B cell (primary cell): ENCODE results near the gene FALEC. TPM values are rescaled to one million over a fixed set of nuclear protein-coding genes. Genes with fewer than 3 reads are reported as not detected.
A peak's percentile ranks its signal among the peaks of the same experiment; 100 is the strongest.

Experiments used
- ATAC-seq: fragments of 200-7000 bp; cut with Tn5 transposase; one replicate; pipeline ENCODE4 v1.10.0; 2021; ENCODE audit warnings: low read depth, mild to moderate bottlenecking, moderate number of reproducible peaks, moderate library complexity
- CTCF ChIA-PET: fragments of 350-600 bp; sonication (Branson Sonifier 250); formaldehyde crosslinking; loops from one replicate; lab custom pipeline; 2021; ENCODE audit warnings: antibody characterized with exemption, inconsistent platforms; lab: Charles Lee
- POLR2A ChIA-PET: fragments of 350-600 bp; sonication (Branson Sonifier 250); formaldehyde crosslinking; loops from one replicate; lab custom pipeline; 2021; ENCODE audit warnings: antibody characterized with exemption; lab: Charles Lee
- DNase-seq: peaks from one replicate; pipeline ENCODE4 v3.0.0; 2013
- H2AFZ ChIP-seq: 2 replicates; pipeline ENCODE4 v1.6.1; 2012; ENCODE audit warnings: mild to moderate bottlenecking, low read depth, low read length; ENCODE audit not compliant: insufficient read depth, poor library complexity, severe bottlenecking
- H3K27ac ChIP-seq, 2 donors: 1 replicate in 1 of 2; 2 replicates in 1 of 2; pipeline ENCODE4 v1.5.1; 2012 to 2013; ENCODE audit warnings: low read length in 2 of 2, mild to moderate bottlenecking in 2 of 2, moderate library complexity in 1 of 2
- H3K27me3 ChIP-seq, 4 experiments: fragments of 200-600 bp in 1 of 4; sonication (generic) in 1 of 4; replicated peaks in 1 of 4; 1 replicate in 2 of 4; 2 replicates in 2 of 4; pipeline versions ENCODE4 v1.6.1 to v1.7.0; 2013 to 2016; ENCODE audit warnings: low read length in 3 of 4, mild to moderate bottlenecking in 2 of 4, mixed read lengths in 1 of 4, moderate library complexity in 1 of 4; ENCODE audit not compliant: insufficient read depth in 4 of 4, control insufficient read depth in 3 of 4; ENCODE audit errors: control extremely low read depth in 1 of 4
- H3K36me3 ChIP-seq, 2 experiments: replicated peaks in 1 of 2; 1 replicate in 1 of 2; 2 replicates in 1 of 2; pipeline versions ENCODE4 v1.6.1 to v1.7.1; 2013; ENCODE audit warnings: low read length in 1 of 2; ENCODE audit not compliant: insufficient read depth in 2 of 2, control insufficient read depth in 1 of 2; ENCODE audit errors: control extremely low read depth in 1 of 2, extremely low read depth in 1 of 2
- H3K4me1 ChIP-seq, 2 donors: fragments of 200-600 bp in 1 of 2; sonication (generic) in 1 of 2; 1 replicate in 1 of 2; 2 replicates in 1 of 2; pipeline versions ENCODE4 v1.5.1 to v1.6.1; 2013 to 2017; ENCODE audit warnings: low read length in 2 of 2; ENCODE audit not compliant: control insufficient read depth in 2 of 2, insufficient read depth in 2 of 2
- H3K4me2 ChIP-seq: replicated peaks from 2 replicates; pipeline ENCODE3; 2012; ENCODE audit warnings: mild to moderate bottlenecking, low read depth, low read length; ENCODE audit not compliant: poor library complexity, severe bottlenecking
- H3K4me3 ChIP-seq, 5 experiments: fragments of 200-600 bp in 1 of 5; sonication (generic) in 1 of 5; 1 replicate in 3 of 5; 2 replicates in 2 of 5; pipeline versions ENCODE4 v1.5.1 to v1.7.0; 2011 to 2016; ENCODE audit warnings: low read length in 4 of 5, mild to moderate bottlenecking in 4 of 5, low read depth in 2 of 5, control low read depth in 1 of 5, moderate library complexity in 1 of 5; ENCODE audit not compliant: insufficient read depth in 1 of 5; ENCODE audit errors: control extremely low read depth in 1 of 5, extremely low read depth in 1 of 5
- H3K79me2 ChIP-seq: fragments of 200-600 bp; sonication (generic); one replicate; pipeline ENCODE4 v1.6.0; 2016; ENCODE audit warnings: low read length; ENCODE audit not compliant: control insufficient read depth, insufficient read depth
- H3K9ac ChIP-seq: fragments of 200-600 bp; sonication (generic); 2 replicates; pipeline ENCODE4 v1.6.1; 2017; ENCODE audit warnings: mild to moderate bottlenecking, low read length, moderate library complexity
- H3K9me3 ChIP-seq, 3 donors: one replicate each; pipeline versions ENCODE4 v1.6.1 to v1.7.1; 2013; ENCODE audit warnings: low read length in 2 of 3; ENCODE audit not compliant: control insufficient read depth in 2 of 3, insufficient read depth in 1 of 3; ENCODE audit errors: control extremely low read depth in 1 of 3
- H4K20me1 ChIP-seq: 2 replicates; pipeline ENCODE4 v1.6.0; 2012; ENCODE audit warnings: mild to moderate bottlenecking, low read length; ENCODE audit not compliant: insufficient read depth, control insufficient read depth, poor library complexity, severe bottlenecking
- H3K27ac Mint-ChIP-seq: one replicate; pipeline ENCODE4 v1.8.0; 2021; ENCODE audit warnings: mixed read lengths
- H3K27me3 Mint-ChIP-seq: one replicate; pipeline ENCODE4 v1.8.0; 2021; ENCODE audit warnings: mixed read lengths
- H3K4me1 Mint-ChIP-seq: one replicate; pipeline ENCODE4 v1.8.0; 2021; ENCODE audit warnings: mixed read lengths
- H3K4me3 Mint-ChIP-seq: one replicate; pipeline ENCODE4 v1.8.0; 2021; ENCODE audit warnings: mixed read lengths
- H3K9me3 Mint-ChIP-seq: one replicate; pipeline ENCODE4 v1.8.0; 2022; ENCODE audit warnings: mixed read lengths; ENCODE audit not compliant: insufficient read depth
- EZH2 ChIP-seq: IDR thresholded peaks from 2 replicates; pipeline ENCODE4 v1.6.1; 2012; ENCODE audit warnings: borderline replicate concordance, low read depth, mild to moderate bottlenecking, moderate library complexity, low read length; ENCODE audit not compliant: insufficient read depth, poor library complexity, severe bottlenecking
- WGBS: methylation state at CpG from one replicate; pipeline ENCODE4 v1.1.5; 2013; ENCODE audit warnings: missing lambda C conversion rate; ENCODE audit not compliant: insufficient coverage; 5-methylcytosine and 5-hydroxymethylcytosine counted together
- intact Hi-C: fragments of 100-400 bp; cut with micrococcal nuclease; formaldehyde crosslinking; loops from one replicate; pipeline ENCODE4 v1.10.0; 2022
- polyA plus RNA-seq: library from polyadenylated mRNA; depleted of rRNA; stranded (reverse); fragments of >200 nt; gene quantifications from 2 replicates; pipeline ENCODE4 v1.2.3, GENCODE V29; 2012
- total RNA-seq, 2 donors: library from RNA; stranded (reverse); fragments of 120-200 nt in 1 of 2; gene quantifications; 1 replicate in 1 of 2; 2 replicates in 1 of 2; pipeline versions ENCODE4 v1.2.3 to v1.2.4, GENCODE V29; 2013 to 2022
- TF ChIP-seq, protein P1 (sequence below): fragments of 200-600 bp; IDR thresholded peaks from one replicate; pipeline ENCODE4 v1.8.0; 2022; ENCODE audit warnings: antibody characterized with exemption, mild to moderate bottlenecking

FALEC gene
- total and polyA plus RNA-seq, 2 donors (not counting 1 experiment from before 2014, with no cell fraction given) = 1.1 to 2.6 TPM

DNA sequence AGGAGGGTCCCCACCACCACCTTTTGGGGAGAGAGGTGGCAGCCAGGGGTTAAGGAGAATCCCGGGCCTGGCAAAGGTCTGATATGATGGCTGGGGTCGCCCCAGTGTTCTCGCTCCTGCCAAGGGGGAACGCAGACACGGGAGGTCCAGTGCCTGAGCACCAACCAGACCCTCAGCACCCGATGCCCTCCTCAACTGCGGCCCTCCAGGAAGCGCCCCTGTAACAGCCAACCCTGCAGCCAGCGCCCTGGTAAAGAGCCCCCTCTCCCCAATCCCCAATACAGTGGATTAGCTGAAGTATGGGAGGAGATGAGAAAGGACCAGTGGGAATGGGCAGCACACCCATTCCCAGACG is 44.1 kb downstream of the FALEC start:
- no peak overlapping the region for H3K4me3 ChIP-seq
- Mint-ChIP-seq H3K27ac (no peak overlapping the region), H3K9me3 (no peaks in the 10 kb centered on the region), H3K4me1 (peaks cover 41% of the 10 kb centered on the region), H3K4me3 (no peak overlapping the region), H3K27me3 (no peaks in the 10 kb centered on the region)
- TF ChIP-seq, protein P1, sequence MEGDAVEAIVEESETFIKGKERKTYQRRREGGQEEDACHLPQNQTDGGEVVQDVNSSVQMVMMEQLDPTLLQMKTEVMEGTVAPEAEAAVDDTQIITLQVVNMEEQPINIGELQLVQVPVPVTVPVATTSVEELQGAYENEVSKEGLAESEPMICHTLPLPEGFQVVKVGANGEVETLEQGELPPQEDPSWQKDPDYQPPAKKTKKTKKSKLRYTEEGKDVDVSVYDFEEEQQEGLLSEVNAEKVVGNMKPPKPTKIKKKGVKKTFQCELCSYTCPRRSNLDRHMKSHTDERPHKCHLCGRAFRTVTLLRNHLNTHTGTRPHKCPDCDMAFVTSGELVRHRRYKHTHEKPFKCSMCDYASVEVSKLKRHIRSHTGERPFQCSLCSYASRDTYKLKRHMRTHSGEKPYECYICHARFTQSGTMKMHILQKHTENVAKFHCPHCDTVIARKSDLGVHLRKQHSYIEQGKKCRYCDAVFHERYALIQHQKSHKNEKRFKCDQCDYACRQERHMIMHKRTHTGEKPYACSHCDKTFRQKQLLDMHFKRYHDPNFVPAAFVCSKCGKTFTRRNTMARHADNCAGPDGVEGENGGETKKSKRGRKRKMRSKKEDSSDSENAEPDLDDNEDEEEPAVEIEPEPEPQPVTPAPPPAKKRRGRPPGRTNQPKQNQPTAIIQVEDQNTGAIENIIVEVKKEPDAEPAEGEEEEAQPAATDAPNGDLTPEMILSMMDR = no peak
- no peak for TF ChIP-seq EZH2
- H3K27ac ChIP-seq = no peak overlapping the region
- peak overlapping the region; percentile 90 for H3K4me2 ChIP-seq
- no peaks in the 10 kb centered on the region for H3K9me3 ChIP-seq
- ChIA-PET POLR2A (interaction anchor here (0.5 to 10.3 kb wide), 3 partner anchors 16 to 65 kb away, joined by 3 to 371 read pairs (median 4); partner anchors contain the start of gene MCL1), CTCF (interaction anchor here (0.7 to 14.8 kb wide), 21 partner anchors 9 to 436 kb away, joined by 3 to 661 read pairs (median 6); partner anchors contain the start of genes ADAMTSL4, ENSA, FALEC and GOLPH3L)
- H3K79me2 ChIP-seq = peaks cover 20% of the 10 kb centered on the region
- H3K27me3 ChIP-seq = no peaks in the 10 kb centered on the region
- DNase-seq = no peak
- no peak for ATAC-seq
- 74% methylated on average over 6 of the region's 10 CpGs for WGBS
- no peak overlapping the region for H3K9ac ChIP-seq
- H3K36me3 ChIP-seq = no peaks in the 10 kb centered on the region
- H3K4me1 ChIP-seq = peaks cover 32 to 45% of the 10 kb centered on the region in 2 donors
- H2AFZ ChIP-seq = peak overlapping the region; percentile 95
- H4K20me1 ChIP-seq = peaks cover 3% of the 10 kb centered on the region
- intact Hi-C loops = loop anchor here (1.0 to 5.0 kb wide), 4 partner anchors 95 to 448 kb away; partner anchors contain the start of genes ARNT, CTSS, MINDY1 and PRUNE1

DNA sequence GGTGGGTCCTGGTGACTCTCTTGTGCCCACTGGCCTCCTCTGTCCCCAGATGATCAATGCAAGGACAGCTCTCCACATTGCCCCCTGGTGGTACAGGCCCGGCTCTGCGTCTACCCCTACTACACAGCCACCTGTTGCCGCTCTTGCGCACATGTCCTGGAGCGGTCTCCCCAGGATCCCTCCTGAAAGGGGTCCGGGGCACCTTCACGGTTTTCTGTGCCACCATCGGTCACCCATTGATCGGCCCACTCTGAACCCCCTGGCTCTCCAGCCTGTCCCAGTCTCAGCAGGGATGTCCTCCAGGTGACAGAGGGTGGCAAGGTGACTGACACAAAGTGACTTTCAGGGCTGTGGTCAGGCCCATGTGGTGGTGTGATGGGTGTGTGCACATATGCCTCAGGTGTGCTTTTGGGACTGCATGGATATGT is 44.5 kb downstream of the FALEC start:
- peak overlapping the region; percentile 99 for H3K4me3 Mint-ChIP-seq
- 13% methylated on average over 5 of the region's 9 CpGs for WGBS
- Histone ChIP-seq H3K9me3 (no peaks in the 10 kb centered on the region), H3K27me3 (no peaks in the 10 kb centered on the region), H3K4me3 (peak overlapping the region in 2 of 5 experiments; percentile 9 to 19), H3K36me3 (no peaks in the 10 kb centered on the region), H3K4me1 (peaks cover 35 to 48% of the 10 kb centered on the region in 2 donors), H3K79me2 (peaks cover 24% of the 10 kb centered on the region), H3K9ac (peak overlapping the region; percentile 93), H4K20me1 (peaks cover 3% of the 10 kb centered on the region), H3K27ac (peak overlapping the region in 1 of 2 donors; percentile 99), H3K4me2 (peak overlapping the region; percentile 90), H2AFZ (peak overlapping the region; percentile 95)
- DNase-seq (peak; percentile 85), ATAC-seq (no peak)
- peak overlapping the region; percentile 98 for H3K27ac Mint-ChIP-seq
- TF ChIP-seq, protein P1 = peak; percentile 94
- TF ChIP-seq EZH2 = no peak
- intact Hi-C loops = loop anchor here (1.0 to 5.0 kb wide), 4 partner anchors 96 to 447 kb away; partner anchors contain the start of genes ARNT, CTSS, MINDY1 and PRUNE1
- H3K27me3 Mint-ChIP-seq = no peaks in the 10 kb centered on the region
- peaks cover 45% of the 10 kb centered on the region for H3K4me1 Mint-ChIP-seq
- no peaks in the 10 kb centered on the region for H3K9me3 Mint-ChIP-seq
- ChIA-PET POLR2A (interaction anchor here (0.5 to 10.3 kb wide), 4 partner anchors 15 to 70 kb away, joined by 3 to 371 read pairs (median 20); partner anchors contain the start of genes ENSA and MCL1), CTCF (interaction anchor here (0.6 to 14.8 kb wide), 32 partner anchors 9 to 436 kb away, joined by 3 to 661 read pairs (median 4); partner anchors contain the start of genes ADAMTSL4, ENSA, FALEC and GOLPH3L)
